RWPE1 (cell line): Measurements from ENCODE around the gene CLEC2D.

ENCODE experiments used
- CTCF ChIA-PET: fragments of 350-600 bp; sonication (Branson Sonifier 250); formaldehyde crosslinking; extraction: SDS; loops from one replicate; lab custom pipeline; 2021; lab: Yijun Ruan, JAX
- POLR2A ChIA-PET: fragments of 400-600 bp; formaldehyde crosslinking; extraction: SDS; loops from one replicate; lab custom pipeline; 2020; ENCODE audit warnings: antibody characterized with exemption; ENCODE audit not compliant: low non-redundant PET; lab: Yijun Ruan, JAX
- DNase-seq: peaks from one replicate; pipeline ENCODE4 v3.0.0; 2012; ENCODE audit warnings: low spot score
- H3K27ac ChIP-seq: fragments of 450-650 bp; 2 replicates; pipeline ENCODE4 v1.5.1; 2017
- CTCF ChIP-seq: fragments of 450-650 bp; conservative IDR thresholded peaks from 2 replicates; pipeline ENCODE4 v1.5.1; 2017; ENCODE audit warnings: low read depth, mild to moderate bottlenecking

The CLEC2D gene

GRCh38 chr12:9740106-9740750 lies 70.7 kb downstream of the CLEC2D start:
- H3K27ac ChIP-seq: no peak overlapping the region
- POLR2A ChIA-PET: interaction anchor here (0.7 kb wide), 1 partner anchor 204 kb away, joined by 3 read pairs; no protein-coding TSS in a partner anchor
- DNase-seq: no peak
- CTCF ChIA-PET: no interaction called here
- TF ChIP-seq CTCF: no peak

GRCh38 chr12:9741726-9742125 lies 72.2 kb downstream of the CLEC2D start:
- DNase-seq: no peak
- no peak for TF ChIP-seq CTCF
- H3K27ac ChIP-seq: no peak overlapping the region
- POLR2A ChIA-PET: no interaction called here
- CTCF ChIA-PET: no interaction called here

GRCh38 chr12:9742661-9743060 lies 73.1 kb downstream of the CLEC2D start:
- POLR2A ChIA-PET: no interaction called here
- CTCF ChIA-PET: interaction anchor here (0.6 to 1.4 kb wide), 6 partner anchors 13 to 287 kb away, joined by 3 to 6 read pairs (median 3); no protein-coding TSS in a partner anchor

GRCh38 chr12:9745199-9745598 lies 75.7 kb downstream of the CLEC2D start:
- ChIA-PET POLR2A (no interaction called here), CTCF (interaction anchor here (0.6 kb wide), 1 partner anchor 13 kb away, joined by 3 read pairs; no protein-coding TSS in a partner anchor)
- H3K27ac ChIP-seq: no peak overlapping the region
- TF ChIP-seq CTCF: no peak
- DNase-seq: no peak

More at GRCh38 chr12:9742661-9743060, 73.1 kb downstream of the CLEC2D start:
- no peak overlapping the region for H3K27ac ChIP-seq
- TF ChIP-seq CTCF: no peak
- DNase-seq: no peak
